ENCODE measurements around the gene ZDHHC11B.
"Not testable (repeated sequence)": the region's sequence is repeated elsewhere in the genome, so short reads cannot be mapped to it uniquely, and the experiment has no call there.

ZDHHC11B gene

DNA sequence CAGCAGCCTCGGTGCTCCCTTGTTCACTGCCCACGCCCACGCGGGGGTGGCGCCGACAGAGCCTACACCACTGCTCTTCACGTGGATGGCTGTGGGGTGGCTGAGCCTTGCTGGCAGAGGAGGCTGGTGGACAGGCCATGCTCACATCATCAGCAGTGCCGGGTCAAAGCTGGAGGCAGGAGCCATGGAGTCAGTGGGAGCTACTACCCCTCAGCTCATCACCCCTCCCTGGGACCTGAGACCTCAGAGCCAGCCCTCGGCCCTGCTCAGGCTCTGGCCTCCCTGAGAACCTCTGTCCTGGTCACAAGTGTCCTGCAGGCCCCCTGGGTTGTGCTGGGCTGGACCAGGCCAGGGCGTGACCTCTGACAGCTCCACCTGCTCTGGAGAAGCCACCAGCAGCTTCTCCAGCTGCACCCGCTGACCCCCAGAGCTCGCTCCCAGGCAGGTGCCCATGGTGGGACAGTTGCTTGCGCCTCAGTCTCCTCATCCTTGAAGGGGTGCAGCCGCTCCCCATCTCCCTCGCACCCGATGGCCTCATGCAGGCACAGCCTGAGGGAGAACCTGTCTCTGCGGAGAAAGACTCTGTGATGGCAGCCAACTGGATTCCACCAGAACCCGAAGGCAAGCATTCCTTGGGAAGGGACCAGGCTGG is 9.5 kb downstream of the ZDHHC11B start:
- H3K23ac ChIP-seq (ENCODE audit: low read length); H2AK5ac ChIP-seq (ENCODE audit: low read length); H3K9me3 ChIP-seq (ENCODE audit: insufficient read depth, low read depth, low read length); H3K36me3 ChIP-seq (ENCODE audit: control insufficient read depth in 1 of 2, insufficient read depth in 2 of 2, low read length in 2 of 2); H3K4ac ChIP-seq (ENCODE audit: low read depth, low read length); H3K4me1 ChIP-seq (ENCODE audit: control insufficient read depth in 1 of 2, insufficient read depth in 2 of 2, low read length in 2 of 2); H4K91ac ChIP-seq (ENCODE audit: low read depth, low read length); H3K9ac ChIP-seq (ENCODE audit: low read length); H3K79me1 ChIP-seq (ENCODE audit: low read length); H3K4me3 ChIP-seq (ENCODE audit: low read depth, low read length); H2BK5ac ChIP-seq (ENCODE audit: low read depth, low read length, poor library complexity); H2AFZ ChIP-seq (ENCODE audit: insufficient read depth, low read length, poor library complexity); H4K8ac ChIP-seq (ENCODE audit: low read depth, low read length); H3K79me2 ChIP-seq (ENCODE audit: control insufficient read depth, insufficient read depth, low read length, poor library complexity); DNase-seq; H4K12ac ChIP-seq (ENCODE audit: low read depth, low read length); H3K27ac ChIP-seq (ENCODE audit: low read depth, low read length); H3K4me2 ChIP-seq (ENCODE audit: low read length); H3K18ac ChIP-seq (ENCODE audit: low read length); H3K27me3 ChIP-seq (ENCODE audit: insufficient read depth, low read length); H2BK120ac ChIP-seq (ENCODE audit: insufficient read depth, low read length, poor library complexity); H3K14ac ChIP-seq (ENCODE audit: low read length); H2BK12ac ChIP-seq (ENCODE audit: low read length): not testable (repeated sequence)
- no CpG with 5 or more reads among the region's 18 CpGs for WGBS (ENCODE audit: extremely low coverage, insufficient coverage, insufficient read length)

DNA sequence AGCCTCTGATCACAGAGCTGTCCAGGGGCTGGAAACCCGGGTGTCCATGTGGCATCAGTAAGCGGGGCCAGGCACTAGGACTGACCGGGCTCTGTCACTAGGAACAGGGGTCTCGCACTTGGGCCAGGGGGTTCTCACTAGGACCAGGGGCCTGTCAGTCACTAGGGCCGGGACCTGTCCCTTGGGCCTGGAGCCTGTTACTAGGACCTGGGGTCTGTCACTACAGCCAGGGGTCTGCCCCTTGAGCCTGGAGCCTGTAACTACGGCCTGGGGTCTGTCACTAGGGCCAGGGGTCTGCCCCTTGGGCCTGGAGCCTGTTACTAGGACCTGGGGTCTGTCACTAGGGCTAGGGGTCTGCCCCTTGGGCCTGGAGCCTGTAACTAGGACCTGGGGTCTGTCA is 10.2 kb downstream of the ZDHHC11B start:
- H4K91ac ChIP-seq (ENCODE audit: low read depth, low read length); H3K4me1 ChIP-seq (ENCODE audit: control insufficient read depth in 1 of 2, insufficient read depth in 2 of 2, low read length in 2 of 2); H3K4me3 ChIP-seq (ENCODE audit: low read depth, low read length); H3K27me3 ChIP-seq (ENCODE audit: insufficient read depth, low read length); H3K9me3 ChIP-seq (ENCODE audit: insufficient read depth, low read depth, low read length); H3K4me2 ChIP-seq (ENCODE audit: low read length); H4K12ac ChIP-seq (ENCODE audit: low read depth, low read length); H3K27ac ChIP-seq (ENCODE audit: low read depth, low read length); H2BK5ac ChIP-seq (ENCODE audit: low read depth, low read length, poor library complexity); H2AK5ac ChIP-seq (ENCODE audit: low read length); H3K23ac ChIP-seq (ENCODE audit: low read length); DNase-seq; H3K4ac ChIP-seq (ENCODE audit: low read depth, low read length); H3K79me1 ChIP-seq (ENCODE audit: low read length); H4K8ac ChIP-seq (ENCODE audit: low read depth, low read length); H3K36me3 ChIP-seq (ENCODE audit: control insufficient read depth in 1 of 2, insufficient read depth in 2 of 2, low read length in 2 of 2); H3K79me2 ChIP-seq (ENCODE audit: control insufficient read depth, insufficient read depth, low read length, poor library complexity); H2BK120ac ChIP-seq (ENCODE audit: insufficient read depth, low read length, poor library complexity); H3K9ac ChIP-seq (ENCODE audit: low read length); H3K18ac ChIP-seq (ENCODE audit: low read length); H2AFZ ChIP-seq (ENCODE audit: insufficient read depth, low read length, poor library complexity); H3K14ac ChIP-seq (ENCODE audit: low read length); H2BK12ac ChIP-seq (ENCODE audit: low read length): not testable (repeated sequence)
- WGBS (ENCODE audit: extremely low coverage, insufficient coverage, insufficient read length): no CpG with 5 or more reads among the region's 6 CpGs

DNA sequence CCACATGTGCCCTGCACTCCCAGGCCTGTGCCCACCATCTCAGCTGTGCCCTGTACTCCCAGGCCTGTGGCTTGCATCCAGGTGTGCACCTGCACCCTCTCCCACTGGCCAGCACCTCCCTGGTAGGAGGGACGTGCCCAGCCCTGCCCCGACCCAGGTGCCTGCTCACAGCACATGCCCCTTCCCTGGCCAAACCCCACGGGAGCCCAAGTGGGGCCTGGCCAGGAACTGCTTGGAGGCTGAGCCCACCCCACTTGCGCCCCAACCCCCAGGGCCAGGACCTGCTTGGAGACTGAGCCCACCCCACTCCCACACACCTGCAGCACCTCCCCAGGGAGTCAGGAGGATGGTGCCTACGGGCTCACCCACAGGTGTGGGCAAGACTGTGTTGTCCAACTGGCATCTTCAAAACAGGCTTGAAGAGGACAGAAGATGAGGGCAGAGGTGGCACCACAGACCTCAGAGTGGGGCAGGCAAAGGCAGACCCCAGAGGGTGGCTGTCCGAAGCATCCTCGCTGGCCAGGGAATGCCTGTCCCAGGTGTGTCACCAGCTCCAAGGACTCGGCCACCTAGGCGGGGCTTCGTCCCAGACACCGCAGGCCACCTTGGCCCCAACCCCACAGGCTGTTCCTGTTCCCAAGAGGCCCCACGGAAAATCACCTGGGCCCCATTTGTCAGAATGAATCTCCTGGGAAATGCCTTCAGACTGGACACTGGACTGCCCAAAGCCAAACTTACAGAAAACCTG is 10.8 kb downstream of the ZDHHC11B start:
- no peaks in the 10 kb centered on the region for H3K79me2 ChIP-seq (ENCODE audit: control insufficient read depth, insufficient read depth, low read length, poor library complexity)
- no peak overlapping the region for H4K91ac ChIP-seq (ENCODE audit: low read depth, low read length)
- no peak overlapping the region for H3K14ac ChIP-seq (ENCODE audit: low read length)
- no peak for DNase-seq
- H3K79me1 ChIP-seq (ENCODE audit: low read length): no peaks in the 10 kb centered on the region
- H4K8ac ChIP-seq (ENCODE audit: low read depth, low read length): no peak overlapping the region
- H3K27me3 ChIP-seq (ENCODE audit: insufficient read depth, low read length): no peaks in the 10 kb centered on the region
- no peak overlapping the region for H3K4ac ChIP-seq (ENCODE audit: low read depth, low read length)
- no peaks in the 10 kb centered on the region for H3K36me3 ChIP-seq (ENCODE audit: control insufficient read depth in 1 of 2, insufficient read depth in 2 of 2, low read length in 2 of 2)
- no peak overlapping the region for H2AFZ ChIP-seq (ENCODE audit: insufficient read depth, low read length, poor library complexity)
- H3K23ac ChIP-seq (ENCODE audit: low read length): no peak overlapping the region
- no peaks in the 10 kb centered on the region for H3K4me1 ChIP-seq (ENCODE audit: control insufficient read depth in 1 of 2, insufficient read depth in 2 of 2, low read length in 2 of 2)
- no peak overlapping the region for H4K12ac ChIP-seq (ENCODE audit: low read depth, low read length)
- no peak overlapping the region for H3K27ac ChIP-seq (ENCODE audit: low read depth, low read length)
- H3K9me3 ChIP-seq (ENCODE audit: insufficient read depth, low read depth, low read length): peaks cover 4% of the 10 kb centered on the region
- H2BK120ac ChIP-seq (ENCODE audit: insufficient read depth, low read length, poor library complexity): no peak overlapping the region
- no peak overlapping the region for H2BK12ac ChIP-seq (ENCODE audit: low read length)
- H3K4me2 ChIP-seq (ENCODE audit: low read length): no peak overlapping the region
- no CpG with 5 or more reads among the region's 12 CpGs for WGBS (ENCODE audit: extremely low coverage, insufficient coverage, insufficient read length)
- H3K4me3 ChIP-seq (ENCODE audit: low read depth, low read length): peak overlapping the region; percentile 27
- H2AK5ac ChIP-seq (ENCODE audit: low read length): no peak overlapping the region
- no peak overlapping the region for H2BK5ac ChIP-seq (ENCODE audit: low read depth, low read length, poor library complexity)
- no peak overlapping the region for H3K18ac ChIP-seq (ENCODE audit: low read length)
- no peak overlapping the region for H3K9ac ChIP-seq (ENCODE audit: low read length)

DNA sequence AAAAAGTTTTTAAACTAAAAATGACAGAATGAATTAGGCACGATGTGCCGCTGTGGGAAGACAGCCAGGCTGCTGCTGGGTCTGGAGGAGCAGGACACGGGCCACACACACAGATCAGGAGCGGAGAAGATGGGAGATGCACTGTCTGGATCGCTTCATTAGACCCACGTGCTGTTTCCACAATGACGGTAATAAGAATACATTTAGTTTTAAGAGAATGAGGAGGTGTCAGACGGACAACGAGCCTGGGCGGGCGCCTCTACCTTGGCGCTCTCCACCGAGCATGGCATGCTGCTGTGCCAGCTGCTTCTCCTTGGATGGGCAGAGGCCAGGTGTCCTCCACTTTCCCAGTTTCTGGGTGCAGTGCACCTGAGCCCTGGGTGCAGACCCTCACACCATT is 11.6 kb downstream of the ZDHHC11B start:
- not testable (repeated sequence) for H3K4me1 ChIP-seq (ENCODE audit: control insufficient read depth in 1 of 2, insufficient read depth in 2 of 2, low read length in 2 of 2); H3K9ac ChIP-seq (ENCODE audit: low read length); H2BK5ac ChIP-seq (ENCODE audit: low read depth, low read length, poor library complexity); H3K9me3 ChIP-seq (ENCODE audit: insufficient read depth, low read depth, low read length); H3K27ac ChIP-seq (ENCODE audit: low read depth, low read length); H2AK5ac ChIP-seq (ENCODE audit: low read length); H3K4me3 ChIP-seq (ENCODE audit: low read depth, low read length); H3K27me3 ChIP-seq (ENCODE audit: insufficient read depth, low read length); H3K23ac ChIP-seq (ENCODE audit: low read length); H3K14ac ChIP-seq (ENCODE audit: low read length); H2BK120ac ChIP-seq (ENCODE audit: insufficient read depth, low read length, poor library complexity); H4K91ac ChIP-seq (ENCODE audit: low read depth, low read length); H4K8ac ChIP-seq (ENCODE audit: low read depth, low read length); H3K79me2 ChIP-seq (ENCODE audit: control insufficient read depth, insufficient read depth, low read length, poor library complexity); H4K12ac ChIP-seq (ENCODE audit: low read depth, low read length); H2BK12ac ChIP-seq (ENCODE audit: low read length); DNase-seq; H3K36me3 ChIP-seq (ENCODE audit: control insufficient read depth in 1 of 2, insufficient read depth in 2 of 2, low read length in 2 of 2); H3K18ac ChIP-seq (ENCODE audit: low read length); H3K79me1 ChIP-seq (ENCODE audit: low read length); H2AFZ ChIP-seq (ENCODE audit: insufficient read depth, low read length, poor library complexity); H3K4ac ChIP-seq (ENCODE audit: low read depth, low read length); H3K4me2 ChIP-seq (ENCODE audit: low read length)
- WGBS (ENCODE audit: extremely low coverage, insufficient coverage, insufficient read length): no CpG with 5 or more reads among the region's 13 CpGs
